ENCODE results near the gene PNCK.

DNA sequence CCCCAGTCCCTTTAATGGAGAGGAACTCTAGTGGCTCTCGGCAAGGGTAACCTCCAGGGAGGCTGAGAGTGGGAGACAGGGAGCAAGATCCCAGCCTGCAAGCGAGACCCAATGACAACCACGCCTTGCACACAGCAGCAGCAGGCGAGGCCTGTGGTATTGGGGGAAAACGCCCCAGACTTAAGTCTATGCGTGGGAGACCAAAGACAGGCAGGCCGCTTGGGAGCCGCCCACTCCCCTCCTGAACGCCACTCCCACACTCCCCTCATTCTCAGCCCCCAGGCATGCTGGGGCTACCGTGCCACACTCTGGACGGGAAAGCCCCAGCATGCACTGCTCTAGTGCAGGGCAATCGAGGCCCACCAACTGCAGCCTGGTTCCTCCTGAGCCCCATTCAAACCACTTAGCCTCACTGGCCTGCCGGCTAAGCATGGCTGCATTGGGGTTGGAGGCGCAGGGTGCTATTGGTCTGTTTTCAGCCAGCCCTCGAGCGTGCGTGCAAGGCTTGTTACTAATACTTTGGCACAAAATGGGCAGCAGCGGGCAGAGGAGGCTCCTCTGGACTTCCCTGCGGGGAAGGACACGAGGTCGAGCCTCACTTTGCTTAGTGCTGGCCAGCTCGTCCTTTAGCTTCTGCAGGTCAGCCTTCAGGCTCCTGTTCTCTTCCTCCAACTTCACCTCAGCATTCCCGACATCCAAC lies 28.9 kb upstream of the PNCK start:
- TF ChIP-seq NFIC (IDR thresholded peaks at IDR 0.05), result no peak
- TF ChIP-seq EP300 (IDR thresholded peaks at IDR 0.05; ENCODE audit: borderline replicate concordance), result no peak
- TF ChIP-seq RAD21 (IDR thresholded peaks at IDR 0.05; ENCODE audit: low read depth), result no peak
- no peak for TF ChIP-seq REST (IDR thresholded peaks at IDR 0.05; ENCODE audit: low read depth)
- TF ChIP-seq TAF1 (IDR thresholded peaks at IDR 0.05; ENCODE audit: low read depth), result no peak
